Measurements from ENCODE around the gene MOB3B. TPM values are rescaled to one million over a fixed set of nuclear protein-coding genes. Genes with fewer than 3 reads are reported as not detected.

MOB3B gene
- total RNA-seq, 1 experiment from 2014 or later, result 0.03 TPM

- POLR2A ChIA-PET, result no interaction called here
- no peaks in the 10 kb centered on the region for H3K9me3 ChIP-seq (ENCODE audit: control insufficient read depth, insufficient read depth, low read depth, low read length)
- H3K4me1 ChIP-seq (ENCODE audit: control insufficient read depth, insufficient read depth, low read length), result no peaks in the 10 kb centered on the region
- H3K4me3 ChIP-seq (ENCODE audit: low read depth in 2 of 2, low read length in 2 of 2), result no peak overlapping the region
- no peak for DNase-seq (ENCODE audit: low read depth, low spot score)
- no peak for TF ChIP-seq SIN3A (IDR thresholded peaks at IDR 0.05; ENCODE audit: borderline replicate concordance, insufficient read depth, low read depth, low read length)
- CTCF ChIA-PET, result no interaction called here
- BruUV-seq (replicated peaks), result no TSS peak
- no peaks in the 10 kb centered on the region for H3K27me3 ChIP-seq (ENCODE audit: control insufficient read depth, insufficient read depth, low read length)
- no peaks in the 10 kb centered on the region for H3K36me3 ChIP-seq (ENCODE audit: control insufficient read depth, insufficient read depth, low read length)
- intact Hi-C loops (cut with micrococcal nuclease; ENCODE audit: unreplicated experiment) (no loop called here), in situ Hi-C loops (cut with HindIII; ENCODE audit: low pct_unique_long_range_greater_than_20kb, low sequenced_read_pairs) (no loop called here)
- no peak overlapping the region for H3K27ac ChIP-seq (ENCODE audit: low read length)
- ATAC-seq, result no peak
Measured at GRCh38 chr9:27282269-27282668, 247.3 kb downstream of the MOB3B start.

- CTCF ChIA-PET, result no interaction called here
- POLR2A ChIA-PET, result no interaction called here
- BruUV-seq (replicated peaks), result no TSS peak
- Histone ChIP-seq H3K9me3 (ENCODE audit: control insufficient read depth, insufficient read depth, low read depth, low read length) (no peaks in the 10 kb centered on the region), H3K36me3 (ENCODE audit: control insufficient read depth, insufficient read depth, low read length) (no peaks in the 10 kb centered on the region), H3K27ac (ENCODE audit: low read length) (no peak overlapping the region), H3K4me1 (ENCODE audit: control insufficient read depth, insufficient read depth, low read length) (no peaks in the 10 kb centered on the region), H3K4me3 (ENCODE audit: low read depth in 2 of 2, low read length in 2 of 2) (no peak overlapping the region), H3K27me3 (ENCODE audit: control insufficient read depth, insufficient read depth, low read length) (no peaks in the 10 kb centered on the region)
- DNase-seq (ENCODE audit: low read depth, low spot score), result no peak
- in situ Hi-C loops (cut with HindIII; ENCODE audit: low pct_unique_long_range_greater_than_20kb, low sequenced_read_pairs) (no loop called here), intact Hi-C loops (cut with micrococcal nuclease; ENCODE audit: unreplicated experiment) (no loop called here)
- TF ChIP-seq SIN3A (IDR thresholded peaks at IDR 0.05; ENCODE audit: borderline replicate concordance, insufficient read depth, low read depth, low read length) (no peak), TCF7L2 (IDR thresholded peaks at IDR 0.05; ENCODE audit: low read depth, low read length) (no peak), POLR2AphosphoS5 (IDR thresholded peaks at IDR 0.05; ENCODE audit: low read depth, low read length) (no peak)
- TF ChIP-seq, protein P1, sequence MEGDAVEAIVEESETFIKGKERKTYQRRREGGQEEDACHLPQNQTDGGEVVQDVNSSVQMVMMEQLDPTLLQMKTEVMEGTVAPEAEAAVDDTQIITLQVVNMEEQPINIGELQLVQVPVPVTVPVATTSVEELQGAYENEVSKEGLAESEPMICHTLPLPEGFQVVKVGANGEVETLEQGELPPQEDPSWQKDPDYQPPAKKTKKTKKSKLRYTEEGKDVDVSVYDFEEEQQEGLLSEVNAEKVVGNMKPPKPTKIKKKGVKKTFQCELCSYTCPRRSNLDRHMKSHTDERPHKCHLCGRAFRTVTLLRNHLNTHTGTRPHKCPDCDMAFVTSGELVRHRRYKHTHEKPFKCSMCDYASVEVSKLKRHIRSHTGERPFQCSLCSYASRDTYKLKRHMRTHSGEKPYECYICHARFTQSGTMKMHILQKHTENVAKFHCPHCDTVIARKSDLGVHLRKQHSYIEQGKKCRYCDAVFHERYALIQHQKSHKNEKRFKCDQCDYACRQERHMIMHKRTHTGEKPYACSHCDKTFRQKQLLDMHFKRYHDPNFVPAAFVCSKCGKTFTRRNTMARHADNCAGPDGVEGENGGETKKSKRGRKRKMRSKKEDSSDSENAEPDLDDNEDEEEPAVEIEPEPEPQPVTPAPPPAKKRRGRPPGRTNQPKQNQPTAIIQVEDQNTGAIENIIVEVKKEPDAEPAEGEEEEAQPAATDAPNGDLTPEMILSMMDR (IDR thresholded peaks at IDR 0.05), result no peak
- TF ChIP-seq, protein P2, sequence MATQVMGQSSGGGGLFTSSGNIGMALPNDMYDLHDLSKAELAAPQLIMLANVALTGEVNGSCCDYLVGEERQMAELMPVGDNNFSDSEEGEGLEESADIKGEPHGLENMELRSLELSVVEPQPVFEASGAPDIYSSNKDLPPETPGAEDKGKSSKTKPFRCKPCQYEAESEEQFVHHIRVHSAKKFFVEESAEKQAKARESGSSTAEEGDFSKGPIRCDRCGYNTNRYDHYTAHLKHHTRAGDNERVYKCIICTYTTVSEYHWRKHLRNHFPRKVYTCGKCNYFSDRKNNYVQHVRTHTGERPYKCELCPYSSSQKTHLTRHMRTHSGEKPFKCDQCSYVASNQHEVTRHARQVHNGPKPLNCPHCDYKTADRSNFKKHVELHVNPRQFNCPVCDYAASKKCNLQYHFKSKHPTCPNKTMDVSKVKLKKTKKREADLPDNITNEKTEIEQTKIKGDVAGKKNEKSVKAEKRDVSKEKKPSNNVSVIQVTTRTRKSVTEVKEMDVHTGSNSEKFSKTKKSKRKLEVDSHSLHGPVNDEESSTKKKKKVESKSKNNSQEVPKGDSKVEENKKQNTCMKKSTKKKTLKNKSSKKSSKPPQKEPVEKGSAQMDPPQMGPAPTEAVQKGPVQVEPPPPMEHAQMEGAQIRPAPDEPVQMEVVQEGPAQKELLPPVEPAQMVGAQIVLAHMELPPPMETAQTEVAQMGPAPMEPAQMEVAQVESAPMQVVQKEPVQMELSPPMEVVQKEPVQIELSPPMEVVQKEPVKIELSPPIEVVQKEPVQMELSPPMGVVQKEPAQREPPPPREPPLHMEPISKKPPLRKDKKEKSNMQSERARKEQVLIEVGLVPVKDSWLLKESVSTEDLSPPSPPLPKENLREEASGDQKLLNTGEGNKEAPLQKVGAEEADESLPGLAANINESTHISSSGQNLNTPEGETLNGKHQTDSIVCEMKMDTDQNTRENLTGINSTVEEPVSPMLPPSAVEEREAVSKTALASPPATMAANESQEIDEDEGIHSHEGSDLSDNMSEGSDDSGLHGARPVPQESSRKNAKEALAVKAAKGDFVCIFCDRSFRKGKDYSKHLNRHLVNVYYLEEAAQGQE (IDR thresholded peaks at IDR 0.05; ENCODE audit: insufficient read depth in 1 of 2, low read depth in 2 of 2, low read length in 1 of 2), result no peak
- no peak for ATAC-seq
Measured at GRCh38 chr9:27280860-27281259, 248.8 kb downstream of the MOB3B start.

DNA sequence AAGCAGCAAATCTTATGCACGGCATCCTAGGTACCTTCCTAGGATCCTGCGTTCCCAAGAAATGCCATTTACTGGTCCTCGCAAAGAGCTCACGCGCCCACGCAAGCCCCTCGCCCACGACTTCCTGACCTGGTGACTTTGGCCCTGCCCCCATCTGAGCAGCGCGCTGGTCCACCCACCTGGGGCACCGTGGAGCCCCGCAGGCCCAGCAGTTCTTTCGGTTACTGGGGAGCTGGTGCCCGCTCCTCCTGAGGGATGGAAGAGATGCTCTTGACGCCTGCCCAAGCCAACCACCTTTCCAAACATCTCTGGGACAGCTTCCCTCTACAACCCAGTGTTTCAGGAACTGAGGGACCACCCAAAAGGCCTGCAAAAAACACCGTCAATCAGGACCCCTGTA lies 249.4 kb downstream of the MOB3B start:
- CTCF ChIA-PET, result no interaction called here
- no peak for DNase-seq (ENCODE audit: low read depth, low spot score)
- Histone ChIP-seq H3K4me1 (ENCODE audit: control insufficient read depth, insufficient read depth, low read length) (no peaks in the 10 kb centered on the region), H3K27ac (ENCODE audit: low read length) (no peak overlapping the region), H3K36me3 (ENCODE audit: control insufficient read depth, insufficient read depth, low read length) (no peaks in the 10 kb centered on the region), H3K4me3 (ENCODE audit: low read depth in 2 of 2, low read length in 2 of 2) (no peak overlapping the region), H3K27me3 (ENCODE audit: control insufficient read depth, insufficient read depth, low read length) (no peaks in the 10 kb centered on the region), H3K9me3 (ENCODE audit: control insufficient read depth, insufficient read depth, low read depth, low read length) (no peaks in the 10 kb centered on the region)
- no peak for ATAC-seq
- in situ Hi-C loops (cut with HindIII; ENCODE audit: low pct_unique_long_range_greater_than_20kb, low sequenced_read_pairs) (no loop called here), intact Hi-C loops (cut with micrococcal nuclease; ENCODE audit: unreplicated experiment) (no loop called here)
- TF ChIP-seq TCF7L2 (IDR thresholded peaks at IDR 0.05; ENCODE audit: low read depth, low read length) (no peak), POLR2AphosphoS5 (IDR thresholded peaks at IDR 0.05; ENCODE audit: low read depth, low read length) (no peak), SIN3A (IDR thresholded peaks at IDR 0.05; ENCODE audit: borderline replicate concordance, insufficient read depth, low read depth, low read length) (no peak)
- TF ChIP-seq, protein P1 (IDR thresholded peaks at IDR 0.05), result no peak
- TF ChIP-seq, protein P2 (IDR thresholded peaks at IDR 0.05; ENCODE audit: insufficient read depth in 1 of 2, low read depth in 2 of 2, low read length in 1 of 2), result no peak
- no TSS peak for BruUV-seq (replicated peaks)
- POLR2A ChIA-PET, result no interaction called here

All from Panc1 (cell line).